HG02973 (cell line): ENCODE data around the gene ACTN3.
A peak's percentile ranks its signal among the peaks of the same experiment; 100 is the strongest.
"Not testable (repeated sequence)": the region's sequence is repeated elsewhere in the genome, so short reads cannot be mapped to it uniquely, and the experiment has no call there.

ENCODE experiments used
- ATAC-seq: cut with Tn5 transposase; IDR thresholded peaks from one replicate; pipeline ENCODE4 v1.9.1; 2021; ENCODE audit warnings: moderate library complexity; ENCODE audit not compliant: unreplicated experiment

The ACTN3 gene

DNA sequence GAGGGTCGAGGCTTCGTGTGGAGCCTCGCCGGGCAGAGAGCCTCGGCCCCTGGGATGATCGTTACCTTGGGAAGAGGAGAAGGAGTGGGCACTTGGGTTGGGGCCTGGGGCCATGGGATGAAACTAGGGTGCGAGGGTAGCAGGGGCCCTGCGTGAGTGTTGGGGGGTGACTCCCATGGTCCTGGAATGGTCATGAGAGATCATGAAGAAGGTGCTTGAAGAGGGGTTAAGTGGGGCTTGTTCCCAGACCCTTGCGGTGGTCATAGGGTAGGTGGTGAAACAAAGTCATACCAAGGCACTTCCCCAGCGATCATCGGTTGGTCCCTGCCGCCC, 46.6 kb downstream of the ACTN3 start:
- peak; percentile 23 for ATAC-seq

DNA sequence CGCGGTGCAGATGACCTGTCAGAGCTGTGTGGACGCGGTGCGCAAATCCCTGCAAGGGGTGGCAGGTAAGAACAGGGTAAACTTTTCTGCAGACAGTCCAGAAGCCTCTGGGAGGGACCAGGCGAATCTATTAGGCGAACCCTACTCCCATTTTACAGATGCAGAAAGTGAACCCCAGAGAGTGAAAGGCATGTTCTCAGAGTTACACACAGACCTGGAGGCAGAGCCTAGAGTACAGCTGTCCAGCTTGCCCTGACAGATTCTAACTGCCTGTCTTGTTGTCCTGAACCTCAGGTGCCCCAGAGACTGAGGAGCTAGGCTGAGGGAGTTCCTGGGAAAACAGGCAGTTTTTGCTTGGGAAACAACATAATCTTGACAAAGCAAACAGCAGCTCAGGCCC, 46.9 kb downstream of the ACTN3 start:
- ATAC-seq = no peak

DNA sequence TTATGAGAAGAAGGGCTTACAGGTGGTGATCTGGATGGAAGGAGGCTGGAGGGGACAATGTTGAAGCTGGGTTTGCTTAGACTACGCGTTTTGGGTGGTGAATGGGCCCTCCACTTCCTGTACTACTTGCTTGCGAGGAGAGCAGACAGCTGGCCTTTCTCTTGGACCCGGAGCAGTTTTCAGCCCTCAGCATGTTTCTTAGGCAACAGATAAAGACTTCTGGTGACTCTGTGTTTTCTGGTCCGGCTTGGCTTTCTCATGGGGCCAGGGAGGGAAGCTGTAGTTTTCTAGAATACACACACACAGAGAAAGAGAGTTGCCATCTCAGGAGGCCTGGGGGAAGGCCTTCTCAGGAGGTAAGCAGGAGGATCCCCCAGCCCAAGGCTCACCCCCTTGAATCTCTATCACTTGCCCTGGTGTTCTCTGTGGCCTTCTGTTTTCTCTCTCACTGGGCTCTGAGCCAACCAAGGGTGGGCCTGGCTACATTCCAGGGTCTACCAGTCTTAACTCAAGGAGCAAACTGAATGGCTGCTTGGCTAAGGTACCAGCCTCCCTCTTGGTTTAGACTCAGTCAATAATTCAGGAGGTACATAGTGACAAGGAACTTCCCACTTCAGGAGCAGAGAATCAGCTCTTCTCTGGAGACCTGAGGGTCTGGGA, 48.7 kb downstream of the ACTN3 start:
- no peak for ATAC-seq

DNA sequence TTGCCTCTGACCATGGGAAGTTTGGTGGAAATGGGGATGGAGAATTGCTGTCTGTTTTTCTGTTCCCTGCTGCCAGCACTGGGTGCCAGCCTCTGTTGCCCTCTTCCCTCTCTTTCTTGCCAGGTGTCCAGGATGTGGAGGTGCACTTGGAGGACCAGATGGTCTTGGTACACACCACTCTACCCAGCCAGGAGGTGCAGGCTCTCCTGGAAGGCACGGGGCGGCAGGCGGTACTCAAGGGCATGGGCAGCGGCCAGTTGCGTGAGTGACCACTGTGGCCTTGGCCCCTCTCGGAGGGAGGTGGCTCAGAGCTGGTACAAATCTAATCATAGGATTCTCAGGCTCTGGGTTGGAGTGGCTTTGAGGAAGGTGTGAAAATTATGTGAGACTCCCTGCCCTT, 52.3 kb downstream of the ACTN3 start:
- no peak for ATAC-seq

DNA sequence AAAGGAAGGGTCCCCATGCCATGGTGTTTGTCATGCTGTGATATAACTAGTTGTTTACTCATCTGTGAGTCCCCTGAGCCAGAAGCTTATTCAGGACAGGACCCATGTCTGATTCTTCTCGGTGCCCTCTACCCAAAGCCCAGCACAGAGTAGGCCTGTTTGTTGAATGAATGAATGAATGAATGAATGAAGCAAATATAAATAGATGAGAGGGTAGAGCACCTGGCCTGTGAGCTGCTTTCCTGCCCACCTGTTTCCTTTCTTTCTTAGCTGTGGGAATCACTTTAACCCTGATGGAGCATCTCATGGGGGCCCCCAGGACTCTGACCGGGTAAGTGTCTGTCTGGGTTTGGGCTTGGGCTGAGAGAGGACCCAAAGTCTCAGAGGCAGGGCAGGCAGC, 53.5 kb downstream of the ACTN3 start:
- no peak for ATAC-seq

DNA sequence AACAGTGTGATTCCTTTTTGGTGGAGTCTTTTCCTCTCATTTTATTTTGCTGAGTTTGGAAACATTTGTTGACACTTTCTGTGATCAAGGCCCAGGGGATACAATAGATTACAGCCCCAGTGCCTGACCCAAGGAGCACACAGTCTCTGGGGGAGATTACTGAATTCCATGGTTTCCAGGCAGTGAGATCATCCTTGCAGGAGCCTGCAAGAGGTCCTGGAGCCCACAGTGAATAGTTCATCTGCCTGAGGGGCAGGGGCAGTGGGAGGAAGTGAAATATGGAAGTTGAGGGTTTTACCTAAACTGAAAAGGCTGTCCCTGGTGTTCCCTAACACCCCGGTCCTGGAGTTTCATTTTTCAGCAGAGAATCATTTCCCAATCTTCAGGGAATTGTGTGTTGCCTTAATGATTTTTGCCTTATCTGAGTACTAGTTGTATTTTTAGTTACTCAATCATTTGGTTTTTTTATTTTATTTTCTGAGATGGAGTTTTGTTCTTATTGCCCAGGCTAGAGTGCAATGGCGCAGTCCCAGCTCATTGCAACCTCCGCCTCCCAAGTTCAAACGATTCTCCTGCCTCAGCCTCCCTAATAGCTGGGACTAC, 54.0 kb downstream of the ACTN3 start:
- no peak for ATAC-seq

DNA sequence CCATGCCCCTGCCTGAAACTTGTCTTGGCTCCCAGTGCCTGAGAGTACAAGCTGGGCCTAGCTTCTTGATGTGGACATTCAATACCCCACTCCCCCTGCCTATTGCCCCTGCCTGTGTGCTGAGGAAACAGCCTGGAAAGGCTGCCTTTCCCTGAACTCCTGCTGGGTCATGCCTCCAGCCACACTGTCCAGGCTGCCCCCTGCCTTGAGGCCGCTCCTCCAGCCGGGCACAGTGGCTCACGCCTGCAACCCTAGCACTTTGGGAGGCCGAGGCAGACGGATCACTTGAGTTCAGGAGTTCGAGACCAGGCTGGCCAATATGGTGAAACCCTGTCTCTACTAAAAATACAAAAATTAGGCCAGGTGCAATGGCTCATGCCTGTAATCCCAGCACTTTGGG, 56.4 kb downstream of the ACTN3 start:
- no peak for ATAC-seq

DNA sequence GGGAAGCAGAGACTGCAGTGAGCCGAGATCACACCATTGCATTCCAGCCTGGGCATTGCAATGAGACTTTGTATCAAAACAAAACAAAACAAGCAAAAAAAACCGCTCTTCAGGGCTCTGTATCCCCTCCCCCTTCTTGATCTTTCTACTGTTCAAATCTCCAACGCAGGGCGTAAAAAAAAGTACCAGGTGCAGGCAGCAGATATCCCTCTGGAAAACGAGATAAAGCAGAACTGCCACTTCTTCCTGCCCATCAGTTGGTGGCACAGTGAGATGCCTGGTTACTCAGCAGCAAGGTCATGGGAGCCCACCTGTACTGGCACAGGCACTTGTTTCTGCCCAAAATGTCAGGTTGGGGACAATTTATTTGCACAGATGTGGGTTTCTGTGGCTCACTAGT, 57.5 kb downstream of the ACTN3 start:
- ATAC-seq = no peak

DNA sequence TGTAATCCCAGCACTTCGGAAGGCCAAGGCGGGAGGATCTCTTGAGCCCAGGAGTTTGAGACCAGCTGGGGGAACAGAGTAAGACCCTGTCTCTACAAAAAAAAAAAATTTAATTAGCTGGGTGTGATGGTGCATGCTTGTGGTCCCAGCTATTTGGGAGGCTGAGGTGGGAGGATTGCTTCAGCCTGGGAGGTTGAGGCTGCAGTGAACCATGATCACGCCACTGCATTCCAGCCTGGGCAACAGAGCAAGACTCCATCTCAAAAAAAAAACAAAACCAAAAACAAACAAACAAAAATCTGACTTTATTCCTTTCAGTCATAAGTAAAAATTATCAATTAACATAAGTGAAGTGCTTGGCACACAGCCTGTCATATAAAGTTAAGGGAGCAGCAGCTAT, 59.9 kb downstream of the ACTN3 start:
- ATAC-seq = not testable (repeated sequence)

DNA sequence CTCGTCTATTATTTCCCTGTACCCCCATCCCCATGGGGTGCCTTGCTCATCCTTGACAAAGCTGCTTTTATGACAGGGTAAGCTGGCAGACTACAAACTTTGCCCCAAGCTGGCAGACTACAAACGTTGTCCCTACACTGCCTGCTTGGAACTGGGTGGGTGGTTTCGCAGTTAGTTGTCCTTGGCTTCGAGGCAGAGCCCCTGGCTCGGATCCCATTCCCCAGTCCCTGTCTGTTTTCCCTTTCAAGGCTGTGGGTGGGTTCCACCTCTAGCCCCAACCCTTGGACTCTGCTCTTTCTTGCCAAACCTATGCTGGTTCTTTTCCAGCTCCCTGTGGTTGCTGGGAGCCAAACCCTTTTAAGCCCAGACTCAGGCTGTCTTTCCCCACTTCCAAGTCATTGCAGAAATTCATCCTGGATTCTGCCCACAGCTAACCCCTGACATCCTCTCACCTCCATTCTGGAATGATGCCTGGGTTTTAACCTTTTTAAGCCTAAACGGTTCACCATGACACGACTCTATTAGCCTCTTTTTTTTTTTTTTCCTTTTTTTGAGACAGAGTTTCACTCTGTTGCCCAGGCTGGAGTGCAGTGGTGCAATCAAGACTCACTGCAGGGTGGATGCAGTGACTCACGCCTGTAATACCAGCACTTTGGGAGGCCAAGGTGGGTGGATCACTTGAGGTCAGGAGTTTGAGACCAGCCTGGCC, 60.6 kb downstream of the ACTN3 start:
- no peak for ATAC-seq

DNA sequence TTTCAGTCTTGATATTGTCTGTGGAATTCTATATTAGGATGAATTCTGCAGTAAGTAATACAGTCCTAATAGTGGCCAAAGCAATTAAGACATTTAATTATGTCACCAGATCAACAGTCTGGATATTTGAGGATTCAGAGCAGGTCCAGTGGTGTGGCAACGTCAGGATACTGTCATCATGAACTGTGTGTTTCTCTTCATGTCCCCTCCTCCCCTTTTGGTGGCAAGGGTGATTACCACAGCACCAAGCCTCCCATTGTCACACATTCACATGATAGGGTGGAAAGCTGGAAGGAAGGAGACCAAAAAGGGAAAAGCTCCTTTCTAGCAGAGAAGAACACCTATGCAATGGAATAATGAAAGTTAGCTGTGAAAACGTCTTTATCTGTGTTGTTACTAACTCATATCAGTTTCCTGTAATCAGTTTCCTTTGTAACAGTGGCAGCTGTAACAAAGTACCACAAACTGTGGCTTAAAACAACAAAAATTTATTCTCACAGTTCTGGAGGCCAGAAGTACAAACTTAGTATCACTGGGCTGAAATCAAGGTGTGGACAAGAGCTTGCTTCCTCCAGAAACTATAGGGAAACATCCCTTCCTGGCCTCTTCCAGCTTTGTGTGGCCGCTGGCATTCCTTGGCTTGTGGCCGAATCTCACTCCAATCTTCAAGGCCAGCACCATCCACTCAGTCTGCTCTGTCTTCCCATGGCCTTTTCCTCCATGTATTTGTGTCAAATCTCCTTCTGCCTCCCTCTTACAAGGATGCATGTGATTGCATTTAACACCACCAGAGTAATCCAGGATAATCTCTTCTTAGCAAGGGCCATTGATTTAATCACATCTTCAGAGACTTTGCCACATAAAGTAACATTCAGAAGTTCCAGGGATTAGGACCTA, 63.3 kb downstream of the ACTN3 start:
- no peak for ATAC-seq

DNA sequence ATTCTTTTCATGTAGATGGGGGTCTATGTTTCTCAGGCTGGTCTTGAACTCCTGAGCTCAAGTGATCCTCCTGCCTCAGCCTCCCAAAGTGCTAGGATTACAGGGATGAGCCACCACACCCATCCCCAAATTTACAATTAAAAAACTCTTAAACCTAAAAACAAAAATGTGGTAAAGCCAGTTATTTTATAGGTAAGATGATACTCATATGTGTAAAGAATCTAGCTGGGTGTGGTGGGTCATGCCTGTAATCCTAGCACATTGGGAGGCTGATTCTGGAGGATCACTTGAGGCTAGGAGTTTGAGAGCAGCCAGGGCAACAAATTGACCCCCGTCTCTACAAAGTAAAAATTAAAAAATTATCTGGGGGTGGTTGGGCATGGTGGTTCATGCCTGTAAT, 65.8 kb downstream of the ACTN3 start:
- no peak for ATAC-seq
